ENCODE measurements around the gene HOPX.
"Not testable (repeated sequence)": the region's sequence is repeated elsewhere in the genome, so short reads cannot be mapped to it uniquely, and the experiment has no call there.

Gene HOPX

GRCh38 chr4:56626963-56627362 lies 54.1 kb downstream of the HOPX start:
- DNase-seq (ENCODE audit: low read depth), result no peak

- no peak for DNase-seq (ENCODE audit: low read depth)
These were observed 54.7 kb downstream of the HOPX start for GRCh38 chr4:56626420-56626819.

- DNase-seq (ENCODE audit: low read depth), result no peak
These were observed 58.9 kb downstream of the HOPX start for GRCh38 chr4:56622176-56622575.

DNA sequence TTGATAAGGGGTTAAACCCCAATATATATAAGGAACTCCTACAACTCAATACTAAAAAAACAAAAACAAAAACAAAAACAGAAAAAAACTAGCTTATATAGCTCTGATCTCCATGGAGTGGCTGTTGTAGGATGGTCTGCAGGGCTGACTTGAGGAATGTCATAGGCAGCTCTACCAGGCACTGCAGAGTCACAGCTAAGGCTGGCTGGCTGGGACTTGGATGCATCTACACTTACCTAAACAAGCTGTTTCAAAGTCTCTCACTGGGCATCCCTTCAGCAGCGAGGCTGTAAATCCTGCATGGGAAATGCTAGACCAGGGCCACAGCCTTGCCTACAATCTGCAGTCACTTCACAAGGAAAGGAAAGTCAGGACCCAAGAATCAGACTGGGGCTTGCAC lies 61.3 kb downstream of the HOPX start:
- no peak for DNase-seq (ENCODE audit: low read depth)

- DNase-seq (ENCODE audit: low read depth), result no peak
These were observed 61.9 kb downstream of the HOPX start for GRCh38 chr4:56619160-56619559.

DNA sequence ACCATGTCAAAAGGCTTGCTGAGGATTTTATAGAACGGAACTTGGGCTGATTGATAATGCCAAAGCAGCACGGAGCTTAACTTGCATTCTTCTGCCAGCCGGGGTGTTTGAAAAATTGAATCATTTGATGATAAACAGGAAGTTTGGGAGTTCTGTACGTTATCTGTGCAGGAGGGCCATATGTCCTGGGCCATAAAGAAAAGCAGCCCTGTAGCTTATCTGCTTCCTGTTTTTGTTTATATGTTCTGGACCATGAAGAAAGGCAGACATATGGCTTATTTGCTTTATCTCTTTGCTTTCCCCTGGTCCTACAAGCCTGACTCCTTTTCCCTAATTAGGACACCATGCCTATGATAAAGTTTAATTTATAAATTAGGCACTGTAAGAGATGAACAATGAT lies 62.4 kb downstream of the HOPX start:
- no peak for DNase-seq (ENCODE audit: low read depth)

DNA sequence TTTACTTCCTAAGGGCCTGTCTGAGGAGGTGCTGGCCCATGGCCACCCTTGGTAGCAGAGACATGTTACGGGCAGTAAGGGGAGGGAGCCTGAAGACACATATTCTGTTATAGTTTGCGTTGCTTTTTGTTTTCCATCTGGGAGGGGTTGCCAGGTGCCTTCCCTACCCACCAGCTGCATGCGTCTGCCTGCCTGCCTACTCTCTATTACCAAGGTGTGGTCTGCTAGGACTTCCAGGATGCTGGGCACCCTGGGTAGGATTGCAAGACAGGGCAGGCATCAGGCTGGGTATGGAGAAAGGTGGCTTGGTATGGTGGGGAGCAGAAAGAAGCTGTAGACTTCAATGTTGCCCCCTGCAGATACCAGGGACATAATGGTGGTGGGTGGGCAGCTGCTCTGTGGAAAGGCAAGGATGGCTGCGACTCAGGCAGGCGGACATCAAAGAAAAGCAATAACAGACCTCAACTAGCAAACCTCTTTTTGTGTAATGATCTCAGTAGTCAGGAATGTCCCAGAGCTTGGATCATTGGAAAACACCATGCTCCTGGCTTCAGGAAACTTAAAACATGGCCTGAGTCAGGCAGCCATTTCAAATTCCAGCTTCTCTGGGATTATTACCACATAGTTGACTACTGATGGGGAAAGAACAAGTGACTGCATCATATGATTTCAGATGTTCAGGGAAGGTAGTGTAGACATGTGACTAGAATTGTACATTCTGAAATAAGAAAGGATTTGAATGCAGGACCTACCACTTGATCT lies 67.8 kb downstream of the HOPX start:
- DNase-seq (ENCODE audit: low read depth), result no peak

- DNase-seq (ENCODE audit: low read depth), result no peak
These were observed 68.8 kb downstream of the HOPX start for GRCh38 chr4:56612282-56612681.

GRCh38 chr4:56611501-56611900 lies 69.6 kb downstream of the HOPX start:
- DNase-seq (ENCODE audit: low read depth), result no peak

- not testable (repeated sequence) for DNase-seq (ENCODE audit: low read depth)
These were observed 70.9 kb downstream of the HOPX start for GRCh38 chr4:56610170-56610569.

DNA sequence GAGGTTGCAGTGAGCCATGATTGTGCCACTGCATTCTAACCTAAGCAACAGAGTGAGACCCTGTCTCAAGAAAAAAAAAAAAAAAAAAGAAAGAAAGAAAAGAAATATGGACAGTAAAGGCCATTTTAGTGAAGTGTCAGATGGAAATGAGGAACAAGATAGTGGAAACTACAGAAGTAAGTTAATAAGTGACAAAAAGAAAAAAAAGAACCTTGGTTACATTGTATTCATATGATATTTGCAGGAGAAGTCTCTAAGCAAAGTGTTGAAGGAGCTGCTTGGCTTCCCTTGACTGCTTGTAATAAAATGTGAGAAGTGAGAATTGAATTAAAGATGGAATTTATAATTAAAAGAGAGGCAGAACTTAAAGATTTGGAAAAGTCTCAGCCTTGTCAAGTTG lies 73.2 kb downstream of the HOPX start:
- no peak for DNase-seq (ENCODE audit: low read depth)

GRCh38 chr4:56606385-56606784 lies 74.7 kb downstream of the HOPX start:
- DNase-seq (ENCODE audit: low read depth), result no peak

- not testable (repeated sequence) for DNase-seq (ENCODE audit: low read depth)
These were observed 75.6 kb downstream of the HOPX start for GRCh38 chr4:56605464-56605863.

GRCh38 chr4:56603297-56603696 lies 77.8 kb downstream of the HOPX start:
- no peak for DNase-seq (ENCODE audit: low read depth)
